Measurements from ENCODE around the gene CYTH2.

- no peak for TF ChIP-seq CTCF (IDR thresholded peaks at IDR 0.05)
- TF ChIP-seq POLR2A (IDR thresholded peaks at IDR 0.05): no peak
These were observed 13.1 kb upstream of the CYTH2 start for GRCh38 chr19:48455908-48456562.
